Hippocampal formation (tissue), 2 donors: ENCODE results near the gene SLC4A1AP.

Source experiments
- DNase-seq, 2 donors: peaks; one replicate each; lab custom pipeline; 2025; lab: John Stamatoyannopoulos, UW

The SLC4A1AP gene

DNA sequence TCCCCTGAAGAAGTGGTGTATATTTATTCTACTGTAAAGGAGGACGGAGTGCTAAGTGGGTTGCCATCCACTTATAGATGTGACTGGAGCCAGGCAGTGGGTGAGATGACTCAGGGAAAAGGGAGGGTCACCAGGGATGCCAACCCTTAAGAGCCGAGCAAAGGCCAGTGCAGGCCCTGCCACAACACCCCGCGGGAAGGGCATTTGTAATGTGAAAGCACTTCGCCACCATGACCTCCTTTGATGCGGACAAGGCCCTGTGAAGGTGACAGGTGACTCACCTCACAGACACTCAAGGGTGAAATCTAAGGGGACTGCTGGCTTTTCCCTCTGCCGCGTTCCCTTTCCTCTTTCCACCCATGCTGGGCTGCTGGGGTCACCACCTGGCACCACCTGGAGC is 57.6 kb downstream of the SLC4A1AP start:
- no peak for DNase-seq

DNA sequence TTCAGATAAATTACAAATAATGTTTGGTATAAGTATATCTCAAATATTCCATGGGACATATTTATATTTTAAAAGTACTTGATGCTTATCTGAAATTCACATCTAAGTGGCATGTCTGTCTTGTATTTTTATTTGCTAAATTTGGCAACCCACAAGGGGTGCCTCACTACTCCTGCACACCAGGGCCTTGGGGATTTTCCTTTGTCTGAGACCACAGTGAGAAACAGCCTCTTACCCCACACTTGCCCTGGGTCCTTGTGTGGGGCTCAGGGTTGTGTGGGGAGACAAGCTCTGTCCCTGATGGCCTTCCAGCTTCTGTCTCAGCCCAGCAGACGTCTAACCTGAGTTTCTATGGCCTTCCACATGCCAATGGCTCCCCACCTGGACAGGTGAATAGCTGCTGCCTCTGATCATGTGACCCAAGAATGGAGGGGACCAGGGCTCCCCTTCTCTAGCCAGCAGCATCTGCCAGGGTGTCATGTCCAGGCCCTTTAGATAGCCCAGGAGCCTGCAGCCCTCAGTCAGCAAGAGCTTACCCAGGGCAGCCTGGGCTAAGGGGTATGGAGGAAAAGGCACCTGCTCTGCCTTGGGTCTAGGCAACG is 58.3 kb downstream of the SLC4A1AP start:
- no peak for DNase-seq

DNA sequence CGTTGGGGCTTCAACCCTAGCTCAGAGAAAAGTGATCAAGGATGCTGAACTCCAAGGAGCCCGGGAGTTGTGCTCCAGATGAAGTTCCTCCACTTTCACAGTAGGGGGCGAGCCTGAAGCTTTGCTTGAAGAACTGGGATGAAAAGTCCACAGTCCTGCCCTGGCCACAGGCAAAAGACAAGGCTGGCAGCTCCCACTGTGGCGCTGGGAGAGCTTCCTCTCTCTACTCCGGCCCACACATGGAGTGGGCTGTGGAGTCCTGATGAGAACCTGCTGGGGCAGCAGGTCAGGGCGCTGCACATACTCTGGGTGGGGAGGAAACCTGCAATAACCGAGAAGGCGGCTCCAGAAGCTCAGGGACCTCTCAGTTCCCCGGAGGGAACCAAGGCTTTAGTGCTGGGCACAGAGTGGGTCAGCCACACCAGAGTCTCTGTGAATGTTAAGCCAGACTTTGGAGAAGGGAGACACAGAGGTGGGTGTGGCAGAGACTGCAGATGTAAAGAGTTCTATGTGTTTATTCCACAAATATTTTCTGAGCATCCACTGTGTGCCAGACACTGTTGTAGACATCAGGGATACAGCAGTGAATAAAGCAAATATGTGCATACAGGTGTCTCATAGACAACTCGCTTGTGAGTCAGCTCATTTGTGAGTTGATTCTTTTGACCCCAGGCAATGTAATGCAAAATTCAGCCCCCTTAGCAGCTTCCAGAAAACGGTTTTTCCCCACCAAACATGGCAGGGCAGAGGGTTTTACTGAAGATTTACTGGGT is 59.9 kb downstream of the SLC4A1AP start:
- DNase-seq, result peak; percentile 47 to 76

DNA sequence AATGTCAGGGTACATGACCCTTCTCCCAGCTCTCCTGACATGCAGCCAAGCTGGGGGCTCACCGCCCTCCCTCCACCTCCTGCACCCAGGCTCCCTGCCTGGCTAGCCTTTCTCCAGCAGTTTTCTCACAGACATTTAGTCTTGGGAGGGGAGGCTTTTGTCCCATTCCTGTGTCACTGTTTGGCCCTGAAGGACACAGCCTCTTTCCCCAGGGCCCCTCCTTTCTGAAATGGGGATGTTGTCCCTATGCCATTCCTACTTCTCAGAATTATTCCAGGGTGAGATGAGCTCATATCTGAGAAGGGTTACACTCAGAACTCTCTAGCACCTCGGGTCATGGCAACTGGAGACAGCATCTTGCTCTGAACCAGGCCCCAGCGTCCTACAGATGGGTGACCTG is 60.5 kb downstream of the SLC4A1AP start:
- DNase-seq, result no peak

DNA sequence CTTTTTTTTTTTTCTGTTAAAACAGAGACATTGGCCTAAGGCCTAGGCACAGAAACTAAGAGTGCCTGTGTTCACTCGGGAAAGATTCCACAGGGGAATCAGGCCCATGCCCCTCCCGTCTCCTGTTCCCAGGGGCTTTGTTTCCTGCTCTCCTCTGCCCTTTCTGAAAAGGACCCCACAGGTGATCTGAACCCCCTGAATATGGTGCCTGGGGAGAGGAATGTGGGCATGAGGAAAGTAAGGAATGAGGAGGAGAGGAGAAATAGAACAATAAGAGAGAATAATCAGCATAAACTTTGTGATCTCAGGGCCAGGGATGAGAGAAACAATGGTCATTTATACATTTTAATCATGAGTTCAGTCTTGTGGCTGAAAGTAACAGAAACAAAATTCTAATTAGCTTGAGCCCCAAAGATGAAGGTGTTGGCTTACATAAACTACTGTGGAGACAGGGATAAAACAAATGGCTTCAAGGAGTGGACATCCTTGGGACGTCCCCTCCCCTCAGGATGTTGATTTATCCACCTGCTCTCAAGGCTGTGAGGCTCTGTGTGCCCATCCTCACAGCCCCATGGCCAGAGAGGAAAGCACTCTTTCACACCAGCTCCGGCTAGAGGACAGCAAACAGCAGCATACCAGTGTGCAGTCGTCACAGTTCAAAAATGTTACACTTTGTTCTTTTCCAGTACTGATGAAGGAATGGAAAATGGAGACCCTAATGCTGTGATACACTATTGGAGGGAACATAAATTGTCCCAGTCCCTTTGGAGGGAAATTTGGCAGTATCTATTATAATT is 61.4 kb downstream of the SLC4A1AP start:
- DNase-seq, result no peak

- DNase-seq, result no peak
Measured at GRCh38 chr2:27727257-27727656, 63.6 kb downstream of the SLC4A1AP start.

DNA sequence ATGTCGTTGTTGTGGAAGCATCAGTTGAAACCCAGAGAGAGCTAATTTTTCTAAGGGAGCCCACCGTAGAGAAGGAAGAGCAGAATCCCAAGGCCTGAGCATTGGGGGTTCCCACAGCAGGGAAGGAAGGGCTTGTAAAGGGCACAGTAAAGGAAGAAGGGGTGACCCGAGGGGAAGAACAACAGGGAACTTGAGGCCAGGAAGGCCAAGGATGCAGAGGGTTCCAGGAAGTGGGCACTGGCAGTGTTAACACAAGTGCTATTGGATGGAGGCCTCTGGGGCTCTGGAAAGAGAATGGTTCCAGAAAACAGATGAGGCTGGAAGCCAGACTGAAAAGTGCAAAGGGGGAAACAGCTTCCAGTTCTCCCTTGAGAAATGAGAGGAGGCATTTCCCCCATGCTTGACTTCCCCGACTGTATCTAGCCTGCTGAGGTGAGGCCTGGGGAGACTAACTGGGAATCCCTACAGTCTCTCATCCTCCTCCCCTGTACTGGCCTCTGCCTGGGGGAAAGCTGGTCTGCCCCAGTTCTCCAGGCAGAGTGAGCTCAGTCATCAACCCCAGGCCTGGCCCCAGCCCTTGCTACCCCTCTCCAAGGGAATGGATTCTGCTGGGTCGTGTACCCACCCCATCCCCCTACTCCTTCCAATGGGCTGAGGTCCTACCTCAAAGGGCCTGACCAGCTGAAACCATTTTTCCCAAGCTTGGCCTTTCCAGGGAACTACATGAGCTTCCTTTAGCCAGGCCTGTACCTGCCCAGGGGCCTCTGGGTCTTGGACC is 64.6 kb downstream of the SLC4A1AP start:
- DNase-seq, result no peak

DNA sequence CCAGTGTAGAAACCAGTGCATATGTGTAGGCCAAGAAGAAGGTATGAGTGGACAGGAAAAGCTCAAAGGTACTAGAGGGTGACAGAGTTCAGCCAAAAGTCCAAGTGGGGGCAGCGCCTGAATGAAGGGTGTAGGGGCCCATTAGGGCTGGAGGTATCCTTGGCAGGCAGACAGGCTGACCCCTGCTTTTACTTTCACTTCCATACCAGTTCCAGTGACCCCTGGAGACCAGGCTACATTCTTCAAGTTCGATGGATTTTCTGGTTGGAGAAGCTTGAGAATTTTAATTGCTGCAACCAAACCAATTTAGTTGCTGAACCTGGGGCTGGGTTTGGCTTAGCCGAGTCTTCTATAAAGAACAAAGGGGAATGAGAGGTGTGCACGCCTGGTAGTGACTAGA is 65.5 kb downstream of the SLC4A1AP start:
- no peak for DNase-seq

DNA sequence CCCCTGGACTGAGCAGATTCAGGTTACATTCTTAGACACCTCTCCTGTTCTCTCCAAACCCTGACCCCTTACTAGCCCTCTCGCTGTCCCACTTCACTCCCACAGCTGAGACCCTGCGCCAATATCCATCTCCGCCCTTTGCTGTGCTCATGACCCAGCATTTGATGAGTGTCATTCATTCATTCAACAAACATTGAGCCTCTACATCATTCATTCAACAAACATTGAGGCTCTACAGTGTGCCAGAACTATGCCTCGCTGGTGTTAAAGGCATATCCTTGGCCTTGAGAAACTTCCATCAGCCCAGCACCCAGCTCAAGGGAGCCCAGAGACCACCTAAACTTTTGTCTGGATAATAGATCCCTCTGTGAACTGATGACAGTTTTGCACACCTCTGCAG is 65.9 kb downstream of the SLC4A1AP start:
- DNase-seq, result no peak

DNA sequence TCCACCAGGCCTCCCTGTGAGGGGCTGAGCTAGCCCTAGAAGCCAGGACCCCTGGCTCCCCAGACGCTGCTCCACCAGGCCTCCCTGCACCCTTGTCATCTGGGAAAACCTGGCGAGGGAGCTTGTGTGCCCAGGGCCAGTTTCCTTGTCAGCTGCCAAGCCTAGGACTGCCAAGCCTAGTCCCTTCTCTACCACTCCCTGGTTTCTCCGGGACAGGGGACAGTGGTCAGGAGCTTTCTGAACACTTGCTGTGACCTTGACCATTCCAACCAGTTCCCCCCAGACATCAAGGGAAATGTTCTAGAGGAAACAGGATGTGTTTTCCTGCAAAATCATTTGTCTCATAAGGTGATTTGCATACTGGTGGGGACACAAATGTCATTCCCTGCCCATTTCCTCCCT is 66.6 kb downstream of the SLC4A1AP start:
- no peak for DNase-seq

GRCh38 chr2:27730980-27731691 is 67.4 kb downstream of the SLC4A1AP start:
- no peak for DNase-seq

GRCh38 chr2:27734305-27734704 is 70.6 kb downstream of the SLC4A1AP start:
- DNase-seq, result no peak

- DNase-seq, result no peak
Measured at GRCh38 chr2:27735263-27735904, 71.7 kb downstream of the SLC4A1AP start.

DNA sequence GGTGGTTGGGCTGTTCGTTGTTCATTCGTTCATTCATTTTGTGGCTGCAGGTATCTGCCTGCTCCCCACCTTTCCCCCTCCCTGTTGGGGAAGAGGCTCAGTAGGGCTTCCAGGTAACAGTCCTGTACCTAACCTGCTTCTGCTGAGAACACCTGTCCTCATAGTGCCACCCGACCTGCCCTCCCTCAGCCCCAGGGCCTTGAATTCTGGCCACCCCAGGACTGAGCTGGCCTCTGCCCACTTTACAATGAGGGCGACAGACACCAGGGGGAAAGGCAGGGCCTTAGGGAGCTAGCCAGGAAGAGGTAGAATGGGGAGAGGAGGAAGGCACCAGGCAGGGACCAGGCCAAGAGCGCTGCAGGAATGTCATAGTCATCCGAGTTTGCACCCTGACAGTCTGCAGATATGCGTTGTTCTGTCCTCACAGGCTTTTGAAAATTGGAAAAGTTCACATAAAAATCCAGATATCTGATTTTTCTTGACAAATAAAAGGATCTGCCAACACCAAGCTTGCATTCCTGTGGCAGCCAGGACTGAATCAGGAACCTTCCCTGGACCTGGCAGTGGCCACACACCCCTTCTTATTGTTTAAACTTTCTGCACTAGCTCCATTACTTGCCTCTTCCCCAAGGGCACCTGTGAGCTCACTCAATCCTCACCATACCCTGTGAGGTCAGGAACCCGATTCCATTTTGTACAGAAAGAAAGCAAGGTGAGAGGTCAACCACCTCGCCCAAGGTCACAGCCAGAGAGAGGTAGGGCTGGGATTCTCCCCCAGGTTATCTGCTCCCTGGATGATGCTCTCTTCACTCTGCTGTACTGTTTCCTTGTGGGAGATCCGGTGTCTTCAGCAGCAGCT is 72.6 kb downstream of the SLC4A1AP start:
- no peak for DNase-seq

- DNase-seq, result no peak
Measured at GRCh38 chr2:27736890-27737204, 73.2 kb downstream of the SLC4A1AP start.

- DNase-seq, result no peak
Measured at GRCh38 chr2:27737676-27738348, 74.1 kb downstream of the SLC4A1AP start.

- no peak for DNase-seq
Measured at GRCh38 chr2:27738349-27739057, 74.8 kb downstream of the SLC4A1AP start.

GRCh38 chr2:27739058-27739373 is 75.3 kb downstream of the SLC4A1AP start:
- DNase-seq, result no peak

GRCh38 chr2:27741673-27742072 is 78.0 kb downstream of the SLC4A1AP start:
- DNase-seq, result no peak
